ENCODE results near the gene FHIT.

DNA sequence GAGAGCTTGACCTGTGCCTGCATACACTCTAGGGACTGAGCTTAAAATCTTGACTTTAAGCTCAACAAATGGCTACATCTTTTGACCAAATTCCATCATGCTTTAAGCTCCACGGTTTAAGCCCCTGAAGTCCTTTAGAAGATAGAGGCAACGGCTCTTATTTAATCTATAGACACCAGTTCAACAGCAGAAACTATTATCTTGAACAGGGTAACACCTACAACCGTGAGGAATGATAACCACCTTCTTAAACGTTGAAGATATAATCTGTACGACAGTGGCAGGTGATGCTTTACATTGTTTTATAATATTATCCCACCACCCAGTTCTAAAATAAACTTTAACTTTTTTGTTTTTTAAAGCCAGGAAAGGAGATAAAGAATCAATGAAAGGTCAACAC lies 1007.8 kb downstream of the FHIT start:
- no peak for TF ChIP-seq POLR2A (IDR thresholded peaks at IDR 0.05; ENCODE audit: low read length)
- no peak for TF ChIP-seq GATA1 (IDR thresholded peaks at IDR 0.05; ENCODE audit: low read depth, low read length)

Data from erythroblast (primary cell).